GM12878 (cell line): ENCODE data around the gene HCRT. TPM values are rescaled to one million over a fixed set of nuclear protein-coding genes. Genes with fewer than 3 reads are reported as not detected.

Experiments used
- ATAC-seq: fragments of 200-7000 bp; cut with Tn5 transposase; 3 replicates; pipeline ENCODE4 v1.9.1; 2020; ENCODE audit warnings: mild to moderate bottlenecking, moderate library complexity
- BruUV-seq: library from RNA; stranded (reverse); fragments of 400-500 nt; replicated peaks from 2 replicates; lab custom pipeline; 2021; lab: Mats Ljungman, UMichigan
- CTCF ChIA-PET: fragments of 300-600 bp; sonication (Branson Sonifier 250); formaldehyde crosslinking; extraction: SDS; loops from one replicate; lab custom pipeline; 2021; ENCODE audit warnings: inconsistent platforms; lab: Yijun Ruan, JAX
- POLR2A ChIA-PET: fragments of 350-600 bp; formaldehyde crosslinking; extraction: SDS; loops from one replicate; lab custom pipeline; 2021; ENCODE audit warnings: inconsistent platforms; lab: Charles Lee
- RAD21 ChIA-PET: fragments of 300-600 bp; sonication (Branson Sonifier 250); formaldehyde crosslinking; loops from one replicate; lab custom pipeline; 2023; ENCODE audit warnings: antibody characterized with exemption; ENCODE audit not compliant: unreplicated experiment; lab: Charles Lee
- SMC1A ChIA-PET: fragments of 300-600 bp; sonication (Branson Sonifier 250); formaldehyde crosslinking; loops from one replicate; lab custom pipeline; 2023; ENCODE audit not compliant: unreplicated experiment, uncharacterized antibody; lab: Charles Lee
- DNase-seq: peaks from one replicate; pipeline ENCODE4 v3.0.0-alpha.2; 2011; ENCODE audit warnings: low read depth, low spot score
- FAIRE-seq: peaks from 3 replicates; lab custom pipeline; 2011; peaks lifted over from hg19 to GRCh38; lab: Jason Lieb, UNC
- H2AFZ ChIP-seq: 2 replicates; pipeline ENCODE4 v1.6.0; 2011; ENCODE audit warnings: low read depth, low read length, control low read depth; ENCODE audit not compliant: control insufficient read depth
- H3K27ac ChIP-seq: 2 replicates; pipeline ENCODE4 v1.5.1; 2011; ENCODE audit warnings: control low read depth; ENCODE audit not compliant: control insufficient read depth, insufficient read depth
- H3K27me3 ChIP-seq, 2 experiments: replicated peaks in 1 of 2; 2 replicates each; pipeline versions ENCODE4 v1.6.0 to v1.6.1; 2011; ENCODE audit warnings: low read length in 1 of 2; ENCODE audit not compliant: control insufficient read depth in 2 of 2, insufficient read depth in 2 of 2
- H3K36me3 ChIP-seq, 2 experiments: 2 replicates each; pipeline ENCODE4 v1.5.1; 2011; ENCODE audit warnings: low read length in 1 of 2; ENCODE audit not compliant: control insufficient read depth in 2 of 2, insufficient read depth in 2 of 2
- H3K4me1 ChIP-seq: 2 replicates; pipeline ENCODE4 v1.6.1; 2011; ENCODE audit warnings: mild to moderate bottlenecking, low read length, moderate library complexity, mixed read lengths; ENCODE audit not compliant: control insufficient read depth, insufficient read depth
- H3K4me2 ChIP-seq: 2 replicates; pipeline ENCODE4 v1.6.0; 2011; ENCODE audit warnings: control low read depth; ENCODE audit not compliant: control insufficient read depth, insufficient read depth
- H3K4me3 ChIP-seq: fragments of 200-600 bp; sonication (generic); 2 replicates; pipeline ENCODE4 v1.5.1; 2016
- H3K79me2 ChIP-seq: 2 replicates; pipeline ENCODE4 v1.6.0; 2011; ENCODE audit warnings: low read length; ENCODE audit not compliant: control insufficient read depth, insufficient read depth
- H3K9ac ChIP-seq: 2 replicates; pipeline ENCODE4 v1.8.0; 2011; ENCODE audit warnings: low read length, control low read depth, mixed read lengths; ENCODE audit not compliant: control insufficient read depth, insufficient read depth
- H3K9me3 ChIP-seq: replicated peaks from 3 replicates; pipeline ENCODE4 v1.5.1; 2011; ENCODE audit warnings: mild to moderate bottlenecking, low read length; ENCODE audit not compliant: control insufficient read depth, insufficient read depth
- H4K20me1 ChIP-seq: 2 replicates; pipeline ENCODE4 v1.6.0; 2011; ENCODE audit not compliant: control insufficient read depth, insufficient read depth
- CREM ChIP-seq: IDR thresholded peaks from 2 replicates; pipeline ENCODE4 v1.6.1; 2014; ENCODE audit warnings: antibody characterized with exemption, low read depth
- NR2C1 ChIP-seq: fragments of 450-650 bp; IDR thresholded peaks from 2 replicates; pipeline ENCODE4 v1.6.1; 2017; ENCODE audit warnings: antibody characterized with exemption, mild to moderate bottlenecking, moderate library complexity
- SUZ12 ChIP-seq: fragments of 200-600 bp; sonication (generic); IDR thresholded peaks from one replicate; pipeline ENCODE4 v1.6.1; 2018; ENCODE audit warnings: antibody characterized with exemption, mild to moderate bottlenecking; ENCODE audit not compliant: unreplicated experiment
- ZNF24 ChIP-seq: fragments of 450-650 bp; IDR thresholded peaks from 2 replicates; pipeline ENCODE4 v1.6.1; 2017; ENCODE audit warnings: antibody characterized with exemption, mild to moderate bottlenecking
- ZNF384 ChIP-seq: IDR thresholded peaks from 2 replicates; pipeline ENCODE4 v1.6.1; 2012; ENCODE audit warnings: low read depth, mild to moderate bottlenecking, low read length, improper control_type of control experiment, borderline replicate concordance
- WGBS: methylation state at CpG from one replicate; pipeline ENCODE4 v1.1.6; 2016; ENCODE audit warnings: low lambda C conversion rate; ENCODE audit not compliant: insufficient replicate concordance, insufficient coverage; ENCODE audit errors: missing lambda C conversion rate; 5-methylcytosine and 5-hydroxymethylcytosine counted together
- in situ Hi-C: fragments of 300-500 bp; cut with MboI; formaldehyde crosslinking; loops from 9 replicates; pipeline ENCODE4 v1.14.3; 2018; ENCODE audit warnings: mixed read lengths
- intact Hi-C: fragments of 100-400 bp; cut with micrococcal nuclease; formaldehyde crosslinking; loops from one replicate; pipeline ENCODE4 v1.14.2; 2022; ENCODE audit not compliant: unreplicated experiment
- polyA plus RNA-seq, 11 experiments: library from polyadenylated mRNA; depleted of rRNA in 4 of 11; unstranded in 6 of 11; stranded (reverse) in 5 of 11; fragments of >200 nt; fragmentation: Nextera tagmentation in 4 of 11; fragmentation: Illumina TruSeq in 1 of 11; extraction: Ambion mirVana in 4 of 11; extraction: Trizol in 1 of 11; gene quantifications; 1 replicate in 1 of 11; 2 replicates in 10 of 11; pipeline versions ENCODE4 v1.2.1 to v1.2.3, GENCODE V29; 2011 to 2016; ENCODE audit warnings: inconsistent platforms in 2 of 11, missing spikeins in 2 of 11, low read depth in 1 of 11
- total RNA-seq, 4 experiments: library from RNA; depleted of rRNA in 3 of 4; stranded (reverse); fragments of >200 nt in 3 of 4; fragmentation: Illumina TruSeq in 1 of 4; extraction: Trizol in 1 of 4; gene quantifications; 2 replicates each; pipeline versions ENCODE4 v1.2.1 to v1.2.3, GENCODE V29; 2013 to 2021
- TF ChIP-seq, protein P1 (sequence below): IDR thresholded peaks from 2 replicates; pipeline ENCODE4 v1.6.1; 2011; ENCODE audit warnings: low read depth, low read length, improper control_type of control experiment, borderline replicate concordance
- TF ChIP-seq, protein P2 (sequence below): fragments of 450-650 bp; IDR thresholded peaks from 2 replicates; pipeline ENCODE4 v1.6.1; 2017; ENCODE audit warnings: mild to moderate bottlenecking, low read depth, inconsistent platforms; ENCODE audit not compliant: poor library complexity, severe bottlenecking

HCRT gene
- total and polyA plus RNA-seq, 10 of the 15 experiments (the other 5 are each of a cell fraction or from before 2014, with no cell fraction given), result 0.41 TPM; not detected in 9

- H3K4me2 ChIP-seq, result no peak overlapping the region
- in situ Hi-C loops (no loop called here), intact Hi-C loops (no loop called here)
- ChIA-PET SMC1A (interaction anchor here (1.0 to 4.7 kb wide), 2 partner anchors 22 to 58 kb away, joined by 3 to 53 read pairs; partner anchors contain the start of gene KAT2A), CTCF (no interaction called here), RAD21 (interaction anchor here (1.0 to 4.7 kb wide), 2 partner anchors 58 to 60 kb away, joined by 4 to 78 read pairs; partner anchors contain the start of gene KAT2A), POLR2A (no interaction called here)
- FAIRE-seq (no peak), DNase-seq (no peak), ATAC-seq (no peak)
- no peaks in the 10 kb centered on the region for H3K9me3 ChIP-seq
- no peak overlapping the region for H3K4me3 ChIP-seq
- no peak overlapping the region for H2AFZ ChIP-seq
- 67% methylated on average over 2 of the region's 2 CpGs for whole genome bisulfite sequencing
- no peaks in the 10 kb centered on the region for H3K79me2 ChIP-seq
- H3K27me3 ChIP-seq, result no peaks in the 10 kb centered on the region
- H3K36me3 ChIP-seq, result no peaks in the 10 kb centered on the region
- peaks cover 32% of the 10 kb centered on the region for H3K4me1 ChIP-seq
- H3K9ac ChIP-seq, result no peak overlapping the region
- H3K27ac ChIP-seq, result no peak overlapping the region
- TF ChIP-seq ZNF24 (no peak), SUZ12 (no peak), NR2C1 (no peak), CREM (no peak), ZNF384 (no peak)
- TF ChIP-seq, protein P1, sequence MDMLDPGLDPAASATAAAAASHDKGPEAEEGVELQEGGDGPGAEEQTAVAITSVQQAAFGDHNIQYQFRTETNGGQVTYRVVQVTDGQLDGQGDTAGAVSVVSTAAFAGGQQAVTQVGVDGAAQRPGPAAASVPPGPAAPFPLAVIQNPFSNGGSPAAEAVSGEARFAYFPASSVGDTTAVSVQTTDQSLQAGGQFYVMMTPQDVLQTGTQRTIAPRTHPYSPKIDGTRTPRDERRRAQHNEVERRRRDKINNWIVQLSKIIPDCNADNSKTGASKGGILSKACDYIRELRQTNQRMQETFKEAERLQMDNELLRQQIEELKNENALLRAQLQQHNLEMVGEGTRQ, result no peak
- TF ChIP-seq, protein P2, sequence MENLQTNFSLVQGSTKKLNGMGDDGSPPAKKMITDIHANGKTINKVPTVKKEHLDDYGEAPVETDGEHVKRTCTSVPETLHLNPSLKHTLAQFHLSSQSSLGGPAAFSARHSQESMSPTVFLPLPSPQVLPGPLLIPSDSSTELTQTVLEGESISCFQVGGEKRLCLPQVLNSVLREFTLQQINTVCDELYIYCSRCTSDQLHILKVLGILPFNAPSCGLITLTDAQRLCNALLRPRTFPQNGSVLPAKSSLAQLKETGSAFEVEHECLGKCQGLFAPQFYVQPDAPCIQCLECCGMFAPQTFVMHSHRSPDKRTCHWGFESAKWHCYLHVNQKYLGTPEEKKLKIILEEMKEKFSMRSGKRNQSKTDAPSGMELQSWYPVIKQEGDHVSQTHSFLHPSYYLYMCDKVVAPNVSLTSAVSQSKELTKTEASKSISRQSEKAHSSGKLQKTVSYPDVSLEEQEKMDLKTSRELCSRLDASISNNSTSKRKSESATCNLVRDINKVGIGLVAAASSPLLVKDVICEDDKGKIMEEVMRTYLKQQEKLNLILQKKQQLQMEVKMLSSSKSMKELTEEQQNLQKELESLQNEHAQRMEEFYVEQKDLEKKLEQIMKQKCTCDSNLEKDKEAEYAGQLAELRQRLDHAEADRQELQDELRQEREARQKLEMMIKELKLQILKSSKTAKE, result no peak
- no peaks in the 10 kb centered on the region for H4K20me1 ChIP-seq
- BruUV-seq, result no TSS peak
Measured at GRCh38 chr17:42177684-42178083, 7.6 kb downstream of the HCRT start.
